ENCODE measurements around the gene IRF4.

GRCh38 chr6:348860-349396 lies 42.6 kb upstream of the IRF4 start:
- no peak for TF ChIP-seq CTCF (IDR thresholded peaks at IDR 0.05; ENCODE audit: extremely low read depth in 1 of 2, insufficient read depth in 1 of 2, low read depth in 1 of 2, low read length in 2 of 2)
- TF ChIP-seq POLR2A (IDR thresholded peaks at IDR 0.05; ENCODE audit: low read depth, low read length), result no peak
- no peak for TF ChIP-seq MAX (IDR thresholded peaks at IDR 0.05; ENCODE audit: insufficient read depth, insufficient read length)
- TF ChIP-seq MYC (IDR thresholded peaks at IDR 0.05; ENCODE audit: low read depth, low read length), result no peak
- TF ChIP-seq EZH2 (IDR thresholded peaks at IDR 0.05; ENCODE audit: borderline replicate concordance, low read depth, low read length, severe bottlenecking), result no peak
